ENCODE results near the gene CFAP92. TPM values are rescaled to one million over a fixed set of nuclear protein-coding genes. Genes with fewer than 3 reads are reported as not detected.

The CFAP92 gene
- total RNA-seq, 1 experiment from 2014 or later, result 0.33 TPM

GRCh38 chr3:128935922-128936321, 58.0 kb downstream of the CFAP92 start:
- no peak overlapping the region for H2AFZ ChIP-seq (ENCODE audit: low read length)
- ChIA-PET CTCF (no interaction called here), POLR2A (ENCODE audit: unreplicated experiment) (no interaction called here)
- H3K9ac ChIP-seq (ENCODE audit: low read length), result no peak overlapping the region
- H3K4me3 ChIP-seq (ENCODE audit: low read length), result no peak overlapping the region
- no peaks in the 10 kb centered on the region for H3K36me3 ChIP-seq (ENCODE audit: low read depth, low read length)
- H3K27ac ChIP-seq (ENCODE audit: low read length), result no peak overlapping the region
- intact Hi-C loops (cut with micrococcal nuclease), result no loop called here
- TF ChIP-seq EZH2phosphoT487 (IDR thresholded peaks at IDR 0.05; ENCODE audit: borderline replicate concordance, low read length), result no peak
- TF ChIP-seq CTCF (conservative IDR thresholded peaks at IDR 0.05; ENCODE audit: low read depth, low read length), result no peak
- no peak for TF ChIP-seq EZH2 (IDR thresholded peaks at IDR 0.05; ENCODE audit: low read length, unreplicated experiment)
- no peaks in the 10 kb centered on the region for H3K9me2 ChIP-seq (replicated peaks; ENCODE audit: low read length)
- H4K20me1 ChIP-seq (ENCODE audit: low read length), result no peaks in the 10 kb centered on the region
- no peaks in the 10 kb centered on the region for H3K79me2 ChIP-seq (ENCODE audit: low read length)
- BruUV-seq (replicated peaks), result no TSS peak
- H3K4me1 ChIP-seq (ENCODE audit: insufficient read depth, low read length), result no peaks in the 10 kb centered on the region
- H3F3A ChIP-seq (ENCODE audit: low read length, unreplicated experiment), result no peaks in the 10 kb centered on the region
- no peak overlapping the region for H3K4me2 ChIP-seq (ENCODE audit: low read length)
- no peak for DNase-seq
- H3K27me3 ChIP-seq (ENCODE audit: low read length), result no peaks in the 10 kb centered on the region
- no peaks in the 10 kb centered on the region for H3K9me3 ChIP-seq (ENCODE audit: low read length)
- ATAC-seq, result no peak

- CTCF ChIA-PET, result no interaction called here
- no peaks in the 10 kb centered on the region for H3K4me1 ChIP-seq (ENCODE audit: insufficient read depth, low read length)
Observed at GRCh38 chr3:128933922-128934253, 60.0 kb downstream of the CFAP92 start.

More at GRCh38 chr3:128933922-128934253, 60.0 kb downstream of the CFAP92 start:
- H2AFZ ChIP-seq (ENCODE audit: low read length), result no peak overlapping the region
- ATAC-seq (no peak), DNase-seq (no peak)
- H3K27ac ChIP-seq (ENCODE audit: low read length), result no peak overlapping the region
- no peaks in the 10 kb centered on the region for H3K9me3 ChIP-seq (ENCODE audit: low read length)
- H3K9ac ChIP-seq (ENCODE audit: low read length), result no peak overlapping the region
- no peaks in the 10 kb centered on the region for H3K9me2 ChIP-seq (replicated peaks; ENCODE audit: low read length)
- H3K36me3 ChIP-seq (ENCODE audit: low read depth, low read length), result no peaks in the 10 kb centered on the region
- H3F3A ChIP-seq (ENCODE audit: low read length, unreplicated experiment), result no peaks in the 10 kb centered on the region
- POLR2A ChIA-PET (ENCODE audit: unreplicated experiment), result no interaction called here
- intact Hi-C loops (cut with micrococcal nuclease), result no loop called here
- no peak overlapping the region for H3K4me2 ChIP-seq (ENCODE audit: low read length)
- no peaks in the 10 kb centered on the region for H3K79me2 ChIP-seq (ENCODE audit: low read length)
- TF ChIP-seq EZH2phosphoT487 (IDR thresholded peaks at IDR 0.05; ENCODE audit: borderline replicate concordance, low read length) (no peak), EZH2 (IDR thresholded peaks at IDR 0.05; ENCODE audit: low read length, unreplicated experiment) (no peak), CTCF (conservative IDR thresholded peaks at IDR 0.05; ENCODE audit: low read depth, low read length) (no peak)
- H3K27me3 ChIP-seq (ENCODE audit: low read length), result no peaks in the 10 kb centered on the region
- H4K20me1 ChIP-seq (ENCODE audit: low read length), result no peaks in the 10 kb centered on the region
- BruUV-seq (replicated peaks), result no TSS peak
- no peak overlapping the region for H3K4me3 ChIP-seq (ENCODE audit: low read length)
